Mammary epithelial cell (primary cell): ENCODE data around the gene CARD19.

Source experiments
- EZH2 ChIP-seq: IDR thresholded peaks from 2 replicates; pipeline ENCODE4 v1.6.1; 2012; ENCODE audit warnings: low read length, inconsistent platforms, borderline replicate concordance
- TF ChIP-seq, protein P1 (sequence below), 2 donors: IDR thresholded peaks in 1 of 2; conservative IDR thresholded peaks in 1 of 2; 2 replicates each; pipeline ENCODE4 v1.5.1; 2011 to 2012; ENCODE audit warnings: inconsistent platforms in 2 of 2, low read length in 2 of 2, mild to moderate bottlenecking in 2 of 2, control low read depth in 1 of 2, low read depth in 1 of 2; ENCODE audit not compliant: insufficient read depth in 1 of 2; ENCODE audit errors: extremely low read depth in 1 of 2

DNA sequence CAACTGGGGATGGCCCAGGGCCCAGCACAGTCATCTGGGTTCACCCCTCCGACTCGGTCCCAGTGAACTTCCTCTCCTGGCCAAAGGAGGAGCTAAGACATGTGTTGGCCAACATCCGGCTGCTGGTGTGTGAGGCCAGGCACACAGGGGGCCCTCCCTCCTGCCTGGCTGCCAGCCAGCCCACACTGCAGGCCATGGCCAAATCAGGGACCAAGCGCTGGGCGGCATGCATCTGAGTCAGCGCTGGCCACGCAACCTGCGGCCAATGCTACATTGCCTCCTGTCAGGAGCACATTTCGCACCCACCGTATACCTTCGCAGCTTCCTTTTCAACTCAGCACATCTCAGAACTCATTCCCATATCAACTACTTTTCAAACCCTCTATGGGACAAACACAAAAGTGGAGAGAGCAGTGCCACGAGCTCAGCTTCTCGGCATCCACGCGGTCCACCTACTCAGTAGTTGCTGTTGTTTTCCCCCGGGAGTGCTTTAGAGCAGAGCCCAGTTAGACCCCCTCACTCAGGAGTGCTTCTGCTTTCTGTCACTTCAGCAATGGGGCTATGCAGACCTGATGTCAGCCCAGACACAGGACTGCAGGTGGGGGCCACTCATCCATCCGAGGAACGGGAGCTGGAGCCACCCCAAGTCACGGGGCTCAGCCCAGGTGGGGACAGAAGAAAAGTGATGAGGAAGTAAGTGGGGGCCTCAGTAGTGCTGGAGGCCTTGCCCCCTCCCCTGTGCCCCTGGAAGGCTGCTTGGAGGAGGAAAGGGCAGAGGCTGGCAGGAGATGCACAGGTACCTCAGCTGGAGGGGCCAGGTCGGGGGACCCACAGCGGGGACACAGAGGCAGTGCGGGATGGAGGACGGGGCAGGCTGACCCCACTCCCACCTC, 24.2 kb downstream of the CARD19 start:
- TF ChIP-seq, protein P1, sequence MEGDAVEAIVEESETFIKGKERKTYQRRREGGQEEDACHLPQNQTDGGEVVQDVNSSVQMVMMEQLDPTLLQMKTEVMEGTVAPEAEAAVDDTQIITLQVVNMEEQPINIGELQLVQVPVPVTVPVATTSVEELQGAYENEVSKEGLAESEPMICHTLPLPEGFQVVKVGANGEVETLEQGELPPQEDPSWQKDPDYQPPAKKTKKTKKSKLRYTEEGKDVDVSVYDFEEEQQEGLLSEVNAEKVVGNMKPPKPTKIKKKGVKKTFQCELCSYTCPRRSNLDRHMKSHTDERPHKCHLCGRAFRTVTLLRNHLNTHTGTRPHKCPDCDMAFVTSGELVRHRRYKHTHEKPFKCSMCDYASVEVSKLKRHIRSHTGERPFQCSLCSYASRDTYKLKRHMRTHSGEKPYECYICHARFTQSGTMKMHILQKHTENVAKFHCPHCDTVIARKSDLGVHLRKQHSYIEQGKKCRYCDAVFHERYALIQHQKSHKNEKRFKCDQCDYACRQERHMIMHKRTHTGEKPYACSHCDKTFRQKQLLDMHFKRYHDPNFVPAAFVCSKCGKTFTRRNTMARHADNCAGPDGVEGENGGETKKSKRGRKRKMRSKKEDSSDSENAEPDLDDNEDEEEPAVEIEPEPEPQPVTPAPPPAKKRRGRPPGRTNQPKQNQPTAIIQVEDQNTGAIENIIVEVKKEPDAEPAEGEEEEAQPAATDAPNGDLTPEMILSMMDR (conservative IDR thresholded peaks at IDR 0.05 in 1 of 2, IDR thresholded peaks at IDR 0.05 in 1 of 2; ENCODE audit: extremely low read depth in 1 of 2, insufficient read depth in 1 of 2, low read depth in 1 of 2, low read length in 2 of 2) = peak; percentile 13 to 57
- no peak for TF ChIP-seq EZH2
